ACC112 (cell line): ENCODE results near the gene DAB1.

Experiments used
- H2AFZ ChIP-seq: fragments of 200-600 bp; sonication (generic); one replicate; pipeline ENCODE4 v1.6.0; 2017; ENCODE audit warnings: antibody characterized with exemption, low read length; ENCODE audit not compliant: unreplicated experiment
- H3K27ac ChIP-seq: fragments of 200-600 bp; sonication (generic); 2 replicates; pipeline ENCODE4 v1.5.1; 2014; ENCODE audit warnings: low read depth, mild to moderate bottlenecking, antibody characterized with exemption, low read length, moderate library complexity
- H3K27me3 ChIP-seq: fragments of 200-600 bp; sonication (generic); 2 replicates; pipeline ENCODE4 v1.6.1; 2014; ENCODE audit warnings: mild to moderate bottlenecking, antibody characterized with exemption, low read length, moderate library complexity, mixed read lengths; ENCODE audit not compliant: insufficient read depth
- H3K36me3 ChIP-seq: fragments of 200-600 bp; sonication (generic); 2 replicates; pipeline ENCODE4 v1.6.1; 2016; ENCODE audit warnings: mild to moderate bottlenecking, antibody characterized with exemption, low read length, moderate library complexity, mixed read lengths; ENCODE audit not compliant: insufficient read depth
- H3K4me1 ChIP-seq: fragments of 200-600 bp; sonication (generic); one replicate; pipeline ENCODE4 v1.6.1; 2016; ENCODE audit warnings: low read length, mixed read lengths; ENCODE audit not compliant: insufficient read depth, unreplicated experiment, control insufficient read depth
- H3K4me3 ChIP-seq: fragments of 200-600 bp; sonication (generic); 2 replicates; pipeline ENCODE4 v1.5.1; 2014; ENCODE audit warnings: mild to moderate bottlenecking, low read depth, low read length
- H3K79me2 ChIP-seq: fragments of 200-600 bp; sonication (generic); one replicate; pipeline ENCODE4 v1.6.0; 2016; ENCODE audit warnings: low read length; ENCODE audit not compliant: control insufficient read depth, unreplicated experiment, insufficient read depth

Gene DAB1

DNA sequence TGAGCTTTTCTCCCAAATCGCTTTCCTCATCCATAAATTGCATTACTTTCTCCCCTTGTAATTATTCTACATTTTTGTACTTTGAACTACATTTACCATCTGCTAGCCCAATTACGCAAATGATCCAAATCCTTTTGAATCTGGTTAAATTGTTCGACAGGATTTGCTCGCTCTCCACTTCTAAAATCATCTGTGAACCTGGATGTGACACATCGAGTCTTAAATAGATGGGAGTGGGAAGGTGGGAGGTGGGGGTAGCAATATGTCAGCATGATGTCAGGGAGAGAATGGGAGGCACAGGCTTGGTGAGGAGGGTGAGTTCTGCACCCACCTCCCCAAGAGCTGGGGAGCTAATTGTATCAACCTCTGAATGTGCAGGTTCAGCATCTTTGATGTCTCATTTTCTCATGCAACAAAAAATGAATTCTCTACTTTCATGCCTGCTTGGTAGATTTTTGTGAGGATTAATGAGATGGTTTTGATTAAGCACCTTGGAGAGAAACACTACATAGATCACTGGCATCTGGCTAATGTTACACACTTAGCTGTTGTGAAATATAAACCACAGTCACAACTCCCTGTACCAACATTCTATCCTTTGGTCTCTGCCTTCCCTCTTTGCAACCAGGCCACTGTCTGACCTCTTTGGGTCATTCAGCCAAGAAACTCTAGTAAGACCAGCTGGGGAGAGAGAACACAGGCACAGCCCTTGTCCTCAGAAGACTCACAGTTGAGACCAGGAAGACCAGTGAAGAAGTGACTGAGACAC, 165.1 kb downstream of the DAB1 start:
- Histone ChIP-seq H3K36me3 (no peaks in the 10 kb centered on the region), H3K4me1 (no peaks in the 10 kb centered on the region), H3K27ac (no peak overlapping the region), H2AFZ (no peak overlapping the region), H3K27me3 (no peaks in the 10 kb centered on the region), H3K4me3 (no peak overlapping the region), H3K79me2 (no peaks in the 10 kb centered on the region)

DNA sequence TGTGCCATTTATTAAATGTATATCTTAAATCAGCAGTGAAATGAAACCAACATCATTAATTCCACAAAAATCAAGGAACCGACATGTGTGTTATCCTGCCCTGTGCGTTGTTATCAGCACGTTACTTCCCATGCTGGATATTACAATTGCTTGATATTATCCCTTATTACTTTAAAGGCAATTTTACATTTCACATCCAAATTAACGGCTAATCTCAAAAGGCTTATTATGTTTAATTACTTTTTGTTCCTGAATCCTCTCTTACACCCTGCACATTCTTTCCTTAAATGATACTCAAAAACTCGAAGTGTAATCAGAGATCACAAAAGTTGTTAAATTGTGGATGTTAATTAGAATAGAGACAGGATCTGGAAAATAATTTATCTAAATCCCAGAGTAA, 167.9 kb downstream of the DAB1 start:
- H2AFZ ChIP-seq = no peak overlapping the region
- H3K4me1 ChIP-seq = no peaks in the 10 kb centered on the region
- H3K36me3 ChIP-seq = no peaks in the 10 kb centered on the region
- no peaks in the 10 kb centered on the region for H3K27me3 ChIP-seq
- no peak overlapping the region for H3K4me3 ChIP-seq
- no peaks in the 10 kb centered on the region for H3K79me2 ChIP-seq
- H3K27ac ChIP-seq = no peak overlapping the region

GRCh38 chr1:57254022-57254421, 169.8 kb downstream of the DAB1 start:
- Histone ChIP-seq H2AFZ (no peak overlapping the region), H3K4me3 (no peak overlapping the region), H3K4me1 (no peaks in the 10 kb centered on the region), H3K36me3 (no peaks in the 10 kb centered on the region), H3K27me3 (no peaks in the 10 kb centered on the region), H3K79me2 (no peaks in the 10 kb centered on the region), H3K27ac (no peak overlapping the region)

DNA sequence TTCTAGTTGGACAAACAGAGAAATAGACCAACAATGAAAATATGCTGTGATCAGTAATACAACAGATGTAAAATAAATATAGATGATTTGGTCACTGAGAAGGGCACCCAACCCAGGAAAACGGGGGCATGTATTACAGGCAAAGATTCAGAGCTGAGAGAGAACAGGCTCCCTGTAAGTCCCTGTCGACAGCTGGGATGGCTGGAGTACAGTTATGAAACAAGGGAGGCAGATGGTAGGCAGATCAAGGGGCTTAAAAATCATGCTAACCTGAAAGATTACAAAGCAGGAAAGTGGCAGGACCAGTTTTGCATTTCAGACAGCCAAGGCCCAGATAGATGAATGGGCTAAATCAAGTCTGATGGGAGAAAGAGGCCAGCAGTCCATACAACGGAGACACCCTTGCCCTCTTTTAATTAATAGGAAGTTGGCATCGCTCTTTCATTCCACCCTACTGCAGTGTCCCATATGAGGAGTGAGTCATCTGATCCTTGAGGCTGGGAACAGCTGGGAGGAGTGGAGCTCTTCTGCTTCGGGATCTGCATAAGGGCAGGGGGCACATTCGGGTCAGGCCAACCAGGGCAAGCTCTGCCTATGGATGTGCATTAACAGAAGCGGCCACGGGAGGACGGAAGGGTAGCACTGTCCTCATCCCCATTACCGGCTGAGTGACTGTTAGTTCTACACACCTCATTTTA, 171.1 kb downstream of the DAB1 start:
- Histone ChIP-seq H3K36me3 (no peaks in the 10 kb centered on the region), H3K27ac (no peak overlapping the region), H3K27me3 (no peaks in the 10 kb centered on the region)

DNA sequence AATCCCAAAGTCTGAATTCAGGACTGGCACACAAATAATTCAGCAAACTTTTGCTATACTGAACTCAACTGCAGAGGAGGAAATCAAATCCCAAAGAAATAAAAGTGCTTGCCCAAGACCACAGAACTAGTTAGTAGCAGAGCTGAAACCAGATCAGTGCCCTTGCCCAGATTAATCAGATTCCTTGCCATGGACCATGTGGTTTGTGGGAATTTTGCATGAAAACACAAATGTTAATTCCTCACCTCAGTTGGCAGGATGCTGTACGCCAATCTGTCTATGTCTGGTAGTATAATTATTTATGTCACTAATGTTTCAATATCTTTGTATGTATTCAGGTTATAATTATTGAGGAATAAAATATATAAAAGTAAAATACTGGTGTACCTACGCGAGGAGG, 173.8 kb downstream of the DAB1 start:
- Histone ChIP-seq H3K4me1 (no peaks in the 10 kb centered on the region), H3K36me3 (no peaks in the 10 kb centered on the region), H2AFZ (no peak overlapping the region), H3K4me3 (no peak overlapping the region), H3K27me3 (no peaks in the 10 kb centered on the region), H3K79me2 (no peaks in the 10 kb centered on the region), H3K27ac (no peak overlapping the region)

More for the DNA sequence above, 171.1 kb downstream of the DAB1 start:
- H3K79me2 ChIP-seq = no peaks in the 10 kb centered on the region
- H3K4me1 ChIP-seq = no peaks in the 10 kb centered on the region
- H3K4me3 ChIP-seq = no peak overlapping the region
- no peak overlapping the region for H2AFZ ChIP-seq

DNA sequence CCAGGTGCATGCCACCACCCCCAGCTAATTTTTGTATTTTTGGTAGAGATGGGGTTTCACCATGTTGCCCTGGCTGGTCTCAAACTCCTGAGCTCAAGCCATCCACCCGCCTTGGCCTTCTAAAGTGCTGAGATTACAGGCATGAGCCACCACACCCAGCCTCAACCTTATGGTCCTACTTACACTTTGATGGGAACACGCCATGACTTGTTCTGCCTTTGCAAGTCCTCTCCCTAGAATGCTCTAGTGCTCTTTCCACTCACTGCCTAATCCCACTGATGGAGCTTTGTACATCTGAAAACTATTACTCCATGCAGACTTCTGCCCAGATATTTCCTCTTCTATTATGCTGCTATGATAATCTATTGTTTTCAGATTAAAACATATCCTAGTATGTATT, 174.3 kb downstream of the DAB1 start:
- H2AFZ ChIP-seq = no peak overlapping the region
- H3K4me1 ChIP-seq = no peaks in the 10 kb centered on the region
- H3K36me3 ChIP-seq = no peaks in the 10 kb centered on the region
- H3K27me3 ChIP-seq = no peaks in the 10 kb centered on the region
- H3K27ac ChIP-seq = no peak overlapping the region
- H3K79me2 ChIP-seq = no peaks in the 10 kb centered on the region
- H3K4me3 ChIP-seq = no peak overlapping the region

GRCh38 chr1:57248830-57249229, 175.0 kb downstream of the DAB1 start:
- H3K4me1 ChIP-seq = no peaks in the 10 kb centered on the region

GRCh38 chr1:57238233-57238781, 185.6 kb downstream of the DAB1 start:
- Histone ChIP-seq H3K27ac (no peak overlapping the region), H3K36me3 (no peaks in the 10 kb centered on the region), H3K4me1 (no peaks in the 10 kb centered on the region), H3K4me3 (no peak overlapping the region), H2AFZ (no peak overlapping the region), H3K27me3 (no peaks in the 10 kb centered on the region), H3K79me2 (no peaks in the 10 kb centered on the region)

More at GRCh38 chr1:57248830-57249229, 175.0 kb downstream of the DAB1 start:
- no peaks in the 10 kb centered on the region for H3K79me2 ChIP-seq
- H3K27ac ChIP-seq = no peak overlapping the region
- no peak overlapping the region for H3K4me3 ChIP-seq
- H2AFZ ChIP-seq = no peak overlapping the region
- H3K36me3 ChIP-seq = no peaks in the 10 kb centered on the region
- H3K27me3 ChIP-seq = no peaks in the 10 kb centered on the region

DNA sequence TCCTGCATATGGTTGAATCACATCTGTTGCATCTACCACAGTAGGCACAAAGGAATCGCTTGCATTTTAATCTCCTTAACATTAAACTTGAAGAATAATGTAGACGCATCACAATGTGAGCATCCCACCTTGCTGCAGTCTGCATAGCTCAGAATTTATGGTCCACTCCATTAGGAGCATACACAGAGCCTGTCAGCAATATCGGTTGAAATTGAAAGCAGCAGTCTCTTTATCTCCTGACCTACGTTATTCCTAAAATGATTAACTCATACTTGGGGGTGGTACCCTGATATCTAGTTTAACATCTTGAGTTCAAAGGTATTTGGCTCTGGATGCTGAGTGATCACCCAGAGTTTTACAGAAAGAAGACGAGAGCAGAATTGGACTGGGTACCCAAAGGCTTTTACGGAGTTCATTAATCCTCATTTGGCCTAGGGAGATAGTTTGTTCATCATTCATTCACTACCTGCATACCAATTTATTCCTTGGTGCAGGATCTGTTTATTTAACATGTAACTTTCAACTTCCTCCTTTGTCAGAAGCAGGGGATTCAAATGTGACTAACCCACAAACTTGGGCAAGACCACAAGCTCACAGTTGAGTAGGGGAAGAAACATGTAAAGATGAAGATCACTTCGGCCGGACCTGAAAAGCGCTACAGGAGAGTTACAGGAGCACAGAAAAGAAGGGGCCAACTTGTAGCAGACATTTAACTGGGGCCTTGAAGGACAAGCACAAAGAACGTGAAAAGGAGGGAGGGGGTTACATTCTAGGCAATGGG, 187.9 kb downstream of the DAB1 start:
- Histone ChIP-seq H3K4me1 (no peaks in the 10 kb centered on the region), H3K79me2 (no peaks in the 10 kb centered on the region), H3K27me3 (no peaks in the 10 kb centered on the region), H3K4me3 (no peak overlapping the region), H3K36me3 (no peaks in the 10 kb centered on the region), H2AFZ (no peak overlapping the region), H3K27ac (no peak overlapping the region)

DNA sequence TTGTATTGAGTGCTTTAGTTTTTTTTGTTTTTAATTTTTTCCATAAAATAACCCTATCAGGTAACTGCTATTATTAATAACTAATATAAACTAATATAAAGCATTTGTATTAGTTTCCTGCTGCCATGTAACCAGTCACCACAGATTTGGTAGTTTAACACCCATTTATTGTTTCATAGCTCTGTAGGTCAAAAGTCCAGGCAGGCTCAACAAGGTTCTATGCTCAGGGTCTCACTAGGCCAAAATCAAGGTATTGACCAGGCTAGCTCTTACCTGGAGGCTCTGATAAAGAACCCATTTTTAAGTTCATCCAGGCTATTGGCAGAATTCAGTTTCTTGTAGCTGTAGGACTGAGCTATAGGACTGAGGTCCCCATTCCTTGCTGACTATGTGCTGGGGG, 189.4 kb downstream of the DAB1 start:
- H3K4me1 ChIP-seq = no peaks in the 10 kb centered on the region
- H3K79me2 ChIP-seq = no peaks in the 10 kb centered on the region
- H3K27ac ChIP-seq = no peak overlapping the region
- no peak overlapping the region for H2AFZ ChIP-seq
- no peaks in the 10 kb centered on the region for H3K36me3 ChIP-seq
- no peaks in the 10 kb centered on the region for H3K27me3 ChIP-seq
- H3K4me3 ChIP-seq = no peak overlapping the region
